SK-N-SH (cell line): Measurements from ENCODE around the gene WSCD1. TPM values are rescaled to one million over a fixed set of nuclear protein-coding genes. Genes with fewer than 3 reads are reported as not detected.

Experiments
- CTCF ChIA-PET: fragments of 300-600, 350-600 bp; formaldehyde crosslinking; extraction: SDS; loops from one replicate; lab custom pipeline; 2021; lab: Yijun Ruan, JAX
- POLR2A ChIA-PET: fragments of 350-600 bp; sonication (Branson Sonifier 250); formaldehyde crosslinking; extraction: SDS; loops from one replicate; lab custom pipeline; 2020; ENCODE audit warnings: antibody characterized with exemption, inconsistent platforms; lab: Yijun Ruan, JAX
- DNase-seq: peaks from one replicate; pipeline ENCODE4 v3.0.0; 2012
- H2AFZ ChIP-seq: fragments of 200-600 bp; sonication (generic); 2 replicates; pipeline ENCODE4 v1.8.1; 2016; ENCODE audit warnings: antibody characterized with exemption, mild to moderate bottlenecking, low read depth
- H3F3A ChIP-seq: fragments of 200-600 bp; sonication (generic); replicated peaks from 2 replicates; pipeline ENCODE3; 2016; ENCODE audit warnings: antibody characterized with exemption, mild to moderate bottlenecking; ENCODE audit not compliant: insufficient read depth
- H3K27ac ChIP-seq, 2 experiments: fragments of 200-500 bp in 1 of 2; fragments of 200-600 bp in 1 of 2; sonication (Bioruptor generic) in 1 of 2; sonication (generic), shearing (Covaris generic) in 1 of 2; 2 replicates each; pipeline versions ENCODE4 v1.5.1 to v1.6.1; 2014 to 2016; ENCODE audit warnings: low read depth in 2 of 2, inconsistent platforms in 1 of 2, low read length in 1 of 2, mild to moderate bottlenecking in 1 of 2, mixed read lengths in 1 of 2
- H3K27me3 ChIP-seq: fragments of 200-600 bp; sonication (generic), shearing (Covaris generic); 2 replicates; pipeline ENCODE4 v1.6.1; 2016; ENCODE audit warnings: mixed run types; ENCODE audit not compliant: insufficient read depth
- H3K36me3 ChIP-seq, 2 experiments: fragments of 200-500 bp in 1 of 2; fragments of 200-600 bp in 1 of 2; sonication (Bioruptor generic) in 1 of 2; sonication (generic) in 1 of 2; replicated peaks in 1 of 2; 2 replicates each; pipeline versions ENCODE3 to v1.5.1; 2014 to 2016; ENCODE audit warnings: low read length in 1 of 2, mild to moderate bottlenecking in 1 of 2; ENCODE audit not compliant: insufficient read depth in 2 of 2, control insufficient read depth in 1 of 2
- H3K4me1 ChIP-seq, 2 experiments: fragments of 200-500 bp in 1 of 2; fragments of 200-600 bp in 1 of 2; sonication (Bioruptor generic) in 1 of 2; sonication (generic), shearing (Covaris generic) in 1 of 2; 2 replicates each; pipeline versions ENCODE4 v1.5.1 to v1.6.1; 2014 to 2016; ENCODE audit warnings: low read depth in 1 of 2, low read length in 1 of 2, mixed run types in 1 of 2; ENCODE audit not compliant: insufficient read depth in 2 of 2, control insufficient read depth in 1 of 2
- H3K4me2 ChIP-seq: fragments of 200-600 bp; sonication (generic), shearing (Covaris generic); 2 replicates; pipeline ENCODE4 v1.6.1; 2017; ENCODE audit warnings: mixed run types
- H3K4me3 ChIP-seq, 2 experiments: fragments of 200-500 bp in 1 of 2; fragments of 200-600 bp in 1 of 2; sonication (Bioruptor generic) in 1 of 2; sonication (generic), shearing (Covaris generic) in 1 of 2; 2 replicates each; pipeline versions ENCODE4 v1.5.1 to v1.8.1; 2014 to 2016; ENCODE audit warnings: low read depth in 2 of 2, inconsistent platforms in 1 of 2, low read length in 1 of 2, mild to moderate bottlenecking in 1 of 2, mixed read lengths in 1 of 2, moderate library complexity in 1 of 2
- H3K79me2 ChIP-seq: fragments of 200-600 bp; sonication (generic); 2 replicates; pipeline ENCODE4 v1.8.1; 2017; ENCODE audit warnings: mild to moderate bottlenecking; ENCODE audit not compliant: insufficient read depth
- H3K9ac ChIP-seq: fragments of 200-600 bp; sonication (generic); 2 replicates; pipeline ENCODE4 v1.6.1; 2017; ENCODE audit warnings: mixed run types
- H3K9me2 ChIP-seq: fragments of 200-600 bp; sonication (generic); 2 replicates; pipeline ENCODE4 v1.6.1; 2017; ENCODE audit warnings: mixed run types
- H3K9me3 ChIP-seq: fragments of 200-600 bp; sonication (generic); 2 replicates; pipeline ENCODE4 v1.6.1; 2017; ENCODE audit warnings: mixed run types, mild to moderate bottlenecking, moderate library complexity
- H4K20me1 ChIP-seq: fragments of 200-600 bp; sonication (generic); 2 replicates; pipeline ENCODE4 v1.6.1; 2017; ENCODE audit warnings: mild to moderate bottlenecking, mixed run types; ENCODE audit not compliant: insufficient read depth
- CHD2 ChIP-seq: fragments of 150-350 bp; IDR thresholded peaks from 2 replicates; pipeline ENCODE4 v1.6.1; 2018; ENCODE audit warnings: low read length; ENCODE audit not compliant: partially characterized antibody
- ELF1 ChIP-seq: IDR thresholded peaks from 2 replicates; pipeline ENCODE4 v1.4.0; 2012
- EP300 ChIP-seq, 2 experiments: IDR thresholded peaks; 2 replicates each; pipeline versions ENCODE4 v1.4.0 to v1.6.1; 2012; ENCODE audit warnings: borderline replicate concordance in 1 of 2, low read depth in 1 of 2, low read length in 1 of 2
- EZH2phosphoT487 ChIP-seq: fragments of 200-600 bp; sonication (generic); IDR thresholded peaks from 2 replicates; pipeline ENCODE4 v1.6.1; 2017; ENCODE audit warnings: low read depth, mixed run types, mild to moderate bottlenecking, antibody characterized with exemption, moderate library complexity, borderline replicate concordance
- FOXJ3 ChIP-seq: sonication (generic); formaldehyde crosslinking; IDR thresholded peaks from 2 replicates; pipeline ENCODE4 v1.5.1; 2020; ENCODE audit warnings: mild to moderate bottlenecking, missing genetic modification reagents
- GABPA ChIP-seq: IDR thresholded peaks from 2 replicates; pipeline ENCODE4 v1.4.0; 2012; ENCODE audit warnings: low read depth, mild to moderate bottlenecking
- GATA2 ChIP-seq: sonication (generic); formaldehyde crosslinking; IDR thresholded peaks from 2 replicates; pipeline ENCODE4 v1.5.0; 2020; ENCODE audit warnings: mild to moderate bottlenecking, missing genetic modification reagents
- JUND ChIP-seq: IDR thresholded peaks from 2 replicates; pipeline ENCODE4 v1.4.0; 2012
- MEF2A ChIP-seq: IDR thresholded peaks from 2 replicates; pipeline ENCODE4 v1.4.0; 2012; ENCODE audit warnings: low read depth, borderline replicate concordance
- MXI1 ChIP-seq: IDR thresholded peaks from 2 replicates; pipeline ENCODE4 v1.6.1; 2012; ENCODE audit warnings: mild to moderate bottlenecking, low read depth, low read length, improper control_type of control experiment
- PBX3 ChIP-seq: IDR thresholded peaks from 2 replicates; pipeline ENCODE4; 2012
- POLR2AphosphoS5 ChIP-seq: IDR thresholded peaks from 2 replicates; pipeline ENCODE4 v1.6.1; 2012; ENCODE audit warnings: low read depth, low read length
- RCOR1 ChIP-seq: fragments of 150-350 bp; IDR thresholded peaks from 2 replicates; pipeline ENCODE4 v1.6.1; 2017; ENCODE audit warnings: antibody characterized with exemption, low read length
- REST ChIP-seq: IDR thresholded peaks from 2 replicates; pipeline ENCODE4 v1.6.1; 2012; ENCODE audit warnings: mild to moderate bottlenecking, low read depth, low read length, moderate library complexity
- RFX5 ChIP-seq: IDR thresholded peaks from 2 replicates; pipeline ENCODE4 v1.6.1; 2012; ENCODE audit warnings: mild to moderate bottlenecking, improper control_type of control experiment, low read length
- SIN3A ChIP-seq: IDR thresholded peaks from 2 replicates; pipeline ENCODE4 v1.6.1; 2012; ENCODE audit warnings: low read depth, mild to moderate bottlenecking, low read length, moderate library complexity, borderline replicate concordance
- SMC3 ChIP-seq: IDR thresholded peaks from 2 replicates; pipeline ENCODE4 v1.6.1; 2012; ENCODE audit warnings: low read depth, low read length, improper control_type of control experiment
- TCF12 ChIP-seq: IDR thresholded peaks from 2 replicates; pipeline ENCODE4 v1.4.0; 2012
- WGBS: methylation state at CpG from one replicate; pipeline ENCODE4 v1.1.6; 2017; ENCODE audit warnings: low lambda C conversion rate; 5-methylcytosine and 5-hydroxymethylcytosine counted together
- polyA plus RNA-seq, 3 experiments: library from polyadenylated mRNA; depleted of rRNA; stranded (reverse); fragments of >200 nt; gene quantifications; 2 replicates each; pipeline ENCODE4 v1.2.3, GENCODE V29; 2012

WSCD1 gene
- polyA plus RNA-seq, 1 of the 3 experiments (the other 2 are of a cell fraction): 0.03 TPM

GRCh38 chr17:6105649-6106007, 35.4 kb downstream of the WSCD1 start (continued):
- TF ChIP-seq FOXJ3 (CRISPR knock-in tag) (no peak), MEF2A (no peak), SIN3A (no peak)

GRCh38 chr17:6106212-6106611, 36.0 kb downstream of the WSCD1 start:
- Histone ChIP-seq H3K9me3 (no peaks in the 10 kb centered on the region), H3K9me2 (no peaks in the 10 kb centered on the region), H3K4me2 (no peak overlapping the region), H3K27ac (no peak overlapping the region), H2AFZ (no peak overlapping the region), H3K9ac (no peak overlapping the region), H3K36me3 (no peaks in the 10 kb centered on the region), H3K4me1 (no peaks in the 10 kb centered on the region), H3F3A (no peaks in the 10 kb centered on the region), H3K4me3 (no peak overlapping the region), H3K27me3 (no peaks in the 10 kb centered on the region; the same call in 1 of the 2 replicates), H3K79me2 (no peaks in the 10 kb centered on the region), H4K20me1 (no peaks in the 10 kb centered on the region)
- ChIA-PET CTCF (no interaction called here), POLR2A (no interaction called here)
- 0% methylated on average over 2 of the region's 2 CpGs for WGBS
- no peak for DNase-seq
- TF ChIP-seq SIN3A: no peak
- no peak for TF ChIP-seq TCF12
- no peak for TF ChIP-seq REST
- TF ChIP-seq ELF1: no peak
- no peak for TF ChIP-seq RCOR1

- POLR2A ChIA-PET: no interaction called here
Measured at GRCh38 chr17:6107791-6108190, 37.6 kb downstream of the WSCD1 start.

More at GRCh38 chr17:6107791-6108190, 37.6 kb downstream of the WSCD1 start:
- DNase-seq: no peak
- TF ChIP-seq PBX3: no peak
- TF ChIP-seq EP300 (IDR thresholded peaks at IDR 0.05; ENCODE audit: borderline replicate concordance in 1 of 2, low read depth in 1 of 2, low read length in 1 of 2): no peak
- no peak for TF ChIP-seq JUND
- no peak for TF ChIP-seq GABPA
- TF ChIP-seq FOXJ3 (CRISPR knock-in tag): no peak
- no peak for TF ChIP-seq RFX5
- TF ChIP-seq GATA2 (CRISPR knock-in tag): no peak
- TF ChIP-seq POLR2AphosphoS5: no peak
- TF ChIP-seq MXI1: no peak
- TF ChIP-seq ELF1: no peak
- no peak for TF ChIP-seq CHD2
- TF ChIP-seq SMC3: no peak
- no peak for TF ChIP-seq EZH2phosphoT487
- no peak for TF ChIP-seq TCF12
- H3K9ac ChIP-seq: no peak overlapping the region
- no peaks in the 10 kb centered on the region; the same call in 1 of the 2 replicates for H3K27me3 ChIP-seq
- WGBS: 54% methylated on average over 10 of the region's 12 CpGs
- H3K4me3 ChIP-seq: no peak overlapping the region
- no peak overlapping the region for H3K4me2 ChIP-seq
- no peak overlapping the region for H2AFZ ChIP-seq
- H3F3A ChIP-seq: no peaks in the 10 kb centered on the region
- no peaks in the 10 kb centered on the region for H3K4me1 ChIP-seq
- H4K20me1 ChIP-seq: no peaks in the 10 kb centered on the region
- H3K9me2 ChIP-seq: no peaks in the 10 kb centered on the region
- CTCF ChIA-PET: no interaction called here
- no peaks in the 10 kb centered on the region for H3K9me3 ChIP-seq
- H3K27ac ChIP-seq: no peak overlapping the region
- no peaks in the 10 kb centered on the region for H3K79me2 ChIP-seq
- no peaks in the 10 kb centered on the region for H3K36me3 ChIP-seq
